IMR-90 (cell line): ENCODE measurements around the gene HTR3A. TPM values are rescaled to one million over a fixed set of nuclear protein-coding genes. Genes with fewer than 3 reads are reported as not detected.

Source experiments
- ATAC-seq: fragments of 200-7000 bp; cut with Tn5 transposase; 2 replicates; pipeline ENCODE4 v1.9.1; 2020; ENCODE audit warnings: low read depth, mild to moderate bottlenecking, moderate library complexity
- BruUV-seq: library from RNA; stranded (reverse); fragments of 400-500 nt; replicated peaks from 2 replicates; lab custom pipeline; 2021; lab: Mats Ljungman, UMichigan
- CTCF ChIA-PET: fragments of 300-600 bp; formaldehyde crosslinking; extraction: SDS; loops from one replicate; lab custom pipeline; 2021; ENCODE audit warnings: antibody characterized with exemption; lab: Yijun Ruan, JAX
- POLR2A ChIA-PET: fragments of 300-600 bp; sonication (Branson Sonifier 250); formaldehyde crosslinking; loops from one replicate; lab custom pipeline; 2022; ENCODE audit warnings: antibody characterized with exemption; ENCODE audit not compliant: unreplicated experiment; lab: Charles Lee
- DNase-seq: peaks from one replicate; pipeline ENCODE4 v3.0.0; 2013
- H2AFZ ChIP-seq: replicated peaks from 2 replicates; pipeline ENCODE3; 2013; ENCODE audit warnings: low read length, mild to moderate bottlenecking; ENCODE audit not compliant: poor library complexity
- H2AK5ac ChIP-seq: 2 replicates; pipeline ENCODE4 v1.6.1; 2013; ENCODE audit warnings: low read depth, low read length, inconsistent platforms
- H2AK9ac ChIP-seq: replicated peaks from 2 replicates; pipeline ENCODE3; 2013; ENCODE audit warnings: mild to moderate bottlenecking, low read depth, low read length, moderate library complexity; ENCODE audit not compliant: poor library complexity
- H2BK120ac ChIP-seq: 2 replicates; pipeline ENCODE4 v1.6.1; 2013; ENCODE audit warnings: low read depth, low read length, inconsistent platforms
- H2BK15ac ChIP-seq: 3 replicates; pipeline ENCODE4 v1.6.1; 2013; ENCODE audit warnings: low read depth, low read length, inconsistent platforms
- H2BK20ac ChIP-seq: 2 replicates; pipeline ENCODE4 v1.6.1; 2013; ENCODE audit warnings: low read depth, mild to moderate bottlenecking, inconsistent platforms, low read length, moderate library complexity
- H2BK5ac ChIP-seq: 2 replicates; pipeline ENCODE4 v1.6.1; 2013; ENCODE audit warnings: mild to moderate bottlenecking, low read depth, low read length, inconsistent platforms; ENCODE audit not compliant: poor library complexity, severe bottlenecking
- H3K14ac ChIP-seq: replicated peaks from 2 replicates; pipeline ENCODE4 v1.6.1; 2013; ENCODE audit warnings: low read depth, low read length, inconsistent platforms
- H3K18ac ChIP-seq: 2 replicates; pipeline ENCODE4 v1.6.1; 2013; ENCODE audit warnings: low read depth, low read length, control low read depth
- H3K23ac ChIP-seq: 2 replicates; pipeline ENCODE4 v1.6.1; 2013; ENCODE audit warnings: low read depth, low read length, inconsistent platforms
- H3K27ac ChIP-seq: 2 replicates; pipeline ENCODE4 v1.5.1; 2013; ENCODE audit warnings: mild to moderate bottlenecking, control low read depth, low read length; ENCODE audit not compliant: insufficient read depth
- H3K27me3 ChIP-seq: 2 replicates; pipeline ENCODE4 v1.6.1; 2013; ENCODE audit warnings: low read length; ENCODE audit not compliant: control insufficient read depth, insufficient read depth
- H3K36me3 ChIP-seq: 2 replicates; pipeline ENCODE4 v1.6.1; 2013; ENCODE audit warnings: low read length, mixed read lengths; ENCODE audit not compliant: control insufficient read depth, insufficient read depth
- H3K4ac ChIP-seq: 2 replicates; pipeline ENCODE4 v1.6.1; 2013; ENCODE audit warnings: low read depth, low read length, inconsistent platforms
- H3K4me1 ChIP-seq: 2 replicates; pipeline ENCODE4 v1.6.1; 2013; ENCODE audit warnings: low read length, mixed read lengths; ENCODE audit not compliant: control insufficient read depth, insufficient read depth
- H3K4me2 ChIP-seq: 2 replicates; pipeline ENCODE4 v1.6.1; 2013; ENCODE audit warnings: low read depth, mild to moderate bottlenecking, control low read depth, low read length, moderate library complexity
- H3K4me3 ChIP-seq: 2 replicates; pipeline ENCODE4 v1.5.1; 2013; ENCODE audit warnings: low read depth, mild to moderate bottlenecking, control low read depth, low read length, moderate library complexity; ENCODE audit not compliant: insufficient read depth
- H3K56ac ChIP-seq: 2 replicates; pipeline ENCODE4 v1.6.1; 2013; ENCODE audit warnings: low read length, inconsistent platforms; ENCODE audit not compliant: insufficient read depth; ENCODE audit errors: extremely low read depth
- H3K79me1 ChIP-seq, 2 experiments: 2 replicates each; pipeline ENCODE4 v1.6.1; 2013; ENCODE audit warnings: low read length in 2 of 2, inconsistent platforms in 1 of 2, low read depth in 1 of 2
- H3K9ac ChIP-seq: 2 replicates; pipeline ENCODE4 v1.6.1; 2013; ENCODE audit warnings: low read depth, low read length, control low read depth
- H3K9me1 ChIP-seq: 2 replicates; pipeline ENCODE4 v1.6.1; 2013; ENCODE audit warnings: low read length, inconsistent platforms; ENCODE audit not compliant: insufficient read depth
- H3K9me3 ChIP-seq: 2 replicates; pipeline ENCODE4 v1.6.1; 2013; ENCODE audit warnings: low read length; ENCODE audit not compliant: control insufficient read depth, insufficient read depth
- H4K20me1 ChIP-seq: 2 replicates; pipeline ENCODE4 v1.6.1; 2013; ENCODE audit warnings: low read length, inconsistent platforms; ENCODE audit not compliant: insufficient read depth
- H4K5ac ChIP-seq: 2 replicates; pipeline ENCODE4 v1.6.1; 2013; ENCODE audit warnings: mild to moderate bottlenecking, low read depth, low read length, control low read depth
- H4K8ac ChIP-seq, 2 experiments: 2 replicates each; pipeline ENCODE4 v1.6.1; 2013; ENCODE audit warnings: low read depth in 2 of 2, low read length in 2 of 2, control low read depth in 1 of 2, inconsistent platforms in 1 of 2
- H4K91ac ChIP-seq: 2 replicates; pipeline ENCODE4 v1.6.1; 2013; ENCODE audit warnings: low read depth, low read length, inconsistent platforms; ENCODE audit not compliant: insufficient read depth
- CTCF ChIP-seq: conservative IDR thresholded peaks from 2 replicates; pipeline ENCODE4 v1.5.1; 2012; ENCODE audit warnings: mild to moderate bottlenecking, low read depth, low read length, improper control_type of control experiment
- ELK1 ChIP-seq: fragments of 150-350 bp; IDR thresholded peaks from 2 replicates; pipeline ENCODE4 v1.6.1; 2016; ENCODE audit warnings: low read depth, mild to moderate bottlenecking, low read length, moderate library complexity, borderline replicate concordance
- MAFK ChIP-seq: IDR thresholded peaks from 2 replicates; pipeline ENCODE4 v1.6.1; 2012; ENCODE audit warnings: low read depth, low read length, improper control_type of control experiment
- NFE2L2 ChIP-seq: fragments of 150-350 bp; IDR thresholded peaks from 2 replicates; pipeline ENCODE4 v1.6.1; 2016; ENCODE audit warnings: low read depth, mild to moderate bottlenecking, low read length
- RAD21 ChIP-seq: IDR thresholded peaks from 2 replicates; pipeline ENCODE4 v1.6.1; 2012; ENCODE audit warnings: low read length, improper control_type of control experiment
- RCOR1 ChIP-seq: IDR thresholded peaks from 2 replicates; pipeline ENCODE4 v1.6.1; 2012; ENCODE audit warnings: mild to moderate bottlenecking, low read length, improper control_type of control experiment; ENCODE audit not compliant: insufficient replicate concordance
- SMC3 ChIP-seq: fragments of 150-350 bp; IDR thresholded peaks from 2 replicates; pipeline ENCODE4 v1.6.1; 2016; ENCODE audit warnings: low read depth, mild to moderate bottlenecking, antibody characterized with exemption, low read length, moderate library complexity
- WGBS, 2 experiments: methylation state at CpG; one replicate each; pipeline versions ENCODE4 v1.1.5 to v1.1.7; 2013; ENCODE audit warnings: missing lambda C conversion rate in 2 of 2; ENCODE audit not compliant: insufficient read length in 1 of 2; ENCODE audit errors: extremely low coverage in 2 of 2; 5-methylcytosine and 5-hydroxymethylcytosine counted together
- dilution Hi-C: fragments of 300-500 bp; cut with HindIII; formaldehyde crosslinking; loops from one replicate; pipeline ENCODE4 v1.14.3; 2018; ENCODE audit warnings: low sequenced_read_pairs; ENCODE audit not compliant: unreplicated experiment
- in situ Hi-C: fragments of 300-500 bp; cut with MboI; formaldehyde crosslinking; loops from 3 replicates; pipeline ENCODE4 v1.14.3; 2019; ENCODE audit warnings: low sequenced_read_pairs, inconsistent platforms, mixed read lengths
- intact Hi-C: fragments of 100-400 bp; cut with micrococcal nuclease; formaldehyde crosslinking; loops from 2 replicates; pipeline ENCODE4 v1.10.0; 2022
- polyA plus RNA-seq, 3 experiments: library from polyadenylated mRNA; depleted of rRNA; stranded (reverse); fragments of >200 nt; gene quantifications; 2 replicates each; pipeline ENCODE4 v1.2.3, GENCODE V29; 2012; ENCODE audit warnings: low replicate concordance in 1 of 3
- total RNA-seq: library from RNA; depleted of rRNA; stranded (reverse); fragments of >200 nt; gene quantifications from 2 replicates; pipeline ENCODE4 v1.2.3, GENCODE V29; 2012

HTR3A gene
- total and polyA plus RNA-seq, 2 of the 4 experiments (the other 2 are of a cell fraction), result not detected

GRCh38 chr11:114015117-114015516 is 40.2 kb downstream of the HTR3A start:
- no peak overlapping the region for H3K18ac ChIP-seq
- no peak overlapping the region for H3K4ac ChIP-seq
- H2AK9ac ChIP-seq, result no peak overlapping the region
- in situ Hi-C loops, result loop anchor here (25.0 kb wide), 1 partner anchor 572 kb away; the partner anchor contains the start of gene NXPE4
- H4K8ac ChIP-seq, result no peak overlapping the region
- no peak overlapping the region for H4K5ac ChIP-seq
- no peak overlapping the region for H2AFZ ChIP-seq
- no peak for TF ChIP-seq ELK1
- TF ChIP-seq CTCF, result no peak
- no peak for TF ChIP-seq MAFK
- no peak for TF ChIP-seq NFE2L2
- no peak for TF ChIP-seq SMC3
- no peak for TF ChIP-seq RAD21
- TF ChIP-seq RCOR1, result no peak
- H4K91ac ChIP-seq, result no peak overlapping the region
- H2BK15ac ChIP-seq, result no peak overlapping the region
- H3K14ac ChIP-seq, result no peak overlapping the region
- no peak overlapping the region for H3K56ac ChIP-seq
- H3K4me2 ChIP-seq, result no peak overlapping the region
- no peaks in the 10 kb centered on the region for H3K27me3 ChIP-seq
- ATAC-seq (no peak), DNase-seq (no peak)
- H3K4me3 ChIP-seq, result no peak overlapping the region
- no peak overlapping the region for H2BK20ac ChIP-seq
- no peaks in the 10 kb centered on the region for H3K4me1 ChIP-seq
- POLR2A ChIA-PET, result no interaction called here
- H2AK5ac ChIP-seq, result no peak overlapping the region
- H3K9ac ChIP-seq, result no peak overlapping the region
- dilution Hi-C loops, result no loop called here
- no TSS peak for BruUV-seq
- no peak overlapping the region for H3K27ac ChIP-seq
- no peaks in the 10 kb centered on the region for H3K79me1 ChIP-seq
- CTCF ChIA-PET, result interaction anchor here (0.6 kb wide), 1 partner anchor 248 kb away, joined by 4 read pairs; no protein-coding TSS in a partner anchor
- no peaks in the 10 kb centered on the region for H3K9me3 ChIP-seq
- H2BK5ac ChIP-seq, result no peak overlapping the region
- intact Hi-C loops, result no loop called here
- H3K9me1 ChIP-seq, result no peaks in the 10 kb centered on the region
- WGBS, 2 experiments, result 38% methylated on average over 1 of the region's 6 CpGs; no CpG with 5 or more reads in 1 of the 2 experiments
- H3K23ac ChIP-seq, result no peak overlapping the region
- no peaks in the 10 kb centered on the region for H4K20me1 ChIP-seq
- H3K36me3 ChIP-seq, result no peaks in the 10 kb centered on the region
- no peak overlapping the region for H2BK120ac ChIP-seq
